ENCODE data around the gene ZNF213.
A peak's percentile ranks its signal among the peaks of the same experiment; 100 is the strongest.

Gene ZNF213

DNA sequence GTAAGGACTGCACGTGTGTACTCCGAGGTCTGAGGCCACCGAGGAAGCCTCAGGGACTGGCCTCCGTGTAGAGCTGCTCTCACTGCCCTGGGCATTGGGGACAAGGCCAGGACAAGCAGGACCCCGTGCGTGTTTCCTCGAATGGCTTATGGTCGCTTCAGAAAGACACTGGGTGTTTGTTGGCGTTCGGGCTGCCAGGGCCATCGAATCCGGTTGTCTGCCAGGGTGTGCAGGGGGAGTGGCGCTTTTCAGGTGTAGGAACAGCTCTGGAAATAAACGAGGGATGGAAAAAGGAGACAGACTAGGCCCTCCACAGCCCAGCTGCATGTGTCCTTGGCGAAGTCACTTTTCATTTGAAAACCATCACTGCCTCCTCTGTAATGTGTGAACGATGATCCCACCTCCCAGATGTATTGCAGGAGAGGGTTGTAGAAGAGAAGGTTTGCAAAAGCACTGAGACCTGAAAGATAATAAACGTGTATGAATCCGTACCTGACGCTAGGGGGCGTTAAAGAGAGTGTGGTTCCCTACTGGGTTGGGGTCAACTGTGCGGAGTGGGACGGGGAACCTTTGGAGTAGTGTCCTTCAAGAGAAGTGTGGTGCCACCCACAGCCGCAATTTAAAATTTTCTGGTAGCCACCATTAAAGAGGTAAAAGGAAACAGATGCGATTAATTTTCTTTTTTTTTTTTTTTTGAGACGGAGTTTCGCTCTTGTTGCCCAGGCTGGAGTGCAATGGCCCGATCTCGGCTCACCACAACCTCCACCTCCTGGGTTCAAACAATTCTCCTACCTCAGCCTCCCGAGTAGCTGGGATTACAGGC, 33.6 kb upstream of the ZNF213 start:
- no peak for DNase-seq (ENCODE audit: low read depth)

GRCh38 chr16:3101841-3102470, 32.9 kb upstream of the ZNF213 start:
- DNase-seq (ENCODE audit: low read depth), result no peak

DNA sequence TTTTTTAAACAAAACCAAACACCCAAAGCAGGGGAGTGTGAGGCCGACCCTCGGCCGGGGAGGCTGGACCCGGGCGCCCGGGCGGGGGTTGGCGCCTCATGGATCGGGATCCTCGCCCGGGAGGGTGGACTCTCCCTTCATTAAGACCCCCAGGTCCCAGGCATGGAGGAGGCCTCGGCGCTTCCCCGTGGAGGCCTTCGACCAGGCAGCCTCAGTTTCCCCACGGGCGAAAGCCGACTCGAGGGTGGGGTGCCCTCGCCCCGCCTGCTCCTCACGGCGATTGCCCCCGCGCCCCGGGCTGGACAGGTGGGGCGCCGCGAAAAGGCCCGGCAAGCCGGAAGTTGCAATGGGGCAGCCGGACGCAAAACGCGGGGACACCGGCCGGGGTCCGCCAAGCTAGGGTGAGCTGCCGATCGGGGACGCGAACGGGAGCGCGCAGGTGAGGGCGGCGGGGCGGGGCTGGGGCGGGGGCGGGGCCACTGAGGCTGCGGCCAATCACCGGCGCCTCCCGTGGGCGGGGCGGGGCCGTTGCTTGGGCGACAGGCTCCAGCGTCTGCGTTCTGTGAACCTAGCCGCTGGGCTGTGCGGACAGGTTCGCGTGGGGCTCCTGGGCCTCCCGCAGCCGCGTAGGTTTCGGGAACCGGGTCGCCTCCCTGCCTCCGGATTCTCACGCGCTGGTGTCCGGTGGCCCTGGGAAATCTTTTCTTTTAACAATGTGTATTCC, 28.5 kb upstream of the ZNF213 start:
- peak; percentile 87 for DNase-seq (ENCODE audit: low read depth)

GRCh38 chr16:3112058-3112880, 22.6 kb upstream of the ZNF213 start, which contains the start of gene ZNF205:
ZNF205 (plus strand) TSS chr16:3112586; CDS start chr16:3113431, 845 bp downstream.
- DNase-seq (ENCODE audit: low read depth), result no peak

GRCh38 chr16:3112881-3113574, 21.8 kb upstream of the ZNF213 start:
- DNase-seq (ENCODE audit: low read depth), result no peak

DNA sequence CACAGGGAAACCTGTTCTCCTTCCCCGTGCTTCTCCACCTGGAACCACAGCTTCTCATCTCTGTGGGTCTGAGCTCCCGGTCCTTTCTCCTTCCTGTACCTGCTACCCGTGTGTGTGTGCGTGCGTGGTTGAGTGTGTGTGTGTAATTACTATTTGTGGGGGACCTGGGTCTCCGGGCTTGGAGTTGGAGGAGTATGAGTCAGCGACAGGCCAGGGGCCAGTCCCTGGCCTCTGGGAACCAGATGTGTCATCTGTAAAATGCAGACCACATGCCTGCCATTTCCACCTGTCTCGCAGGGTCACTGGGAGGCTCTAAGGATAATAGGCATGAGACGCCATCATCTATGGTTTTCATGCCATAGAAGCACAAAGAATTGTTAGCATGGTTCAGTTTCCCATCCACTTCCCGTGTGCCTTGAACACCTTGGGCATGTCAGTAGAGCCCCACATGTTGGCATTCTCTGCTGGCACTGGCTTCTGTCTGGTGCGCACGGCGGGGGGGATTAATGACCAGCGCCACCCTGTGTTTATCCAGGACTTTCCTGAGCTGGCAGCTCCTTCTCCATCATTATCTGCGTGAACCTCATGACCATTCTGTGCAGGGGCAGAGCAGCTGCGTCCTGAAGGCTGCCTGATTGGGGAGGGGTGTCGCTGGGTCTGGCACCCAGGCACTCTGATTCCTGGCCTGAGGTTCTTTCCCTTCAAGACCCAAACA, 20.9 kb upstream of the ZNF213 start:
- DNase-seq (ENCODE audit: low read depth), result no peak

GRCh38 chr16:3115003-3115402, 19.8 kb upstream of the ZNF213 start:
- DNase-seq (ENCODE audit: low read depth), result no peak

DNA sequence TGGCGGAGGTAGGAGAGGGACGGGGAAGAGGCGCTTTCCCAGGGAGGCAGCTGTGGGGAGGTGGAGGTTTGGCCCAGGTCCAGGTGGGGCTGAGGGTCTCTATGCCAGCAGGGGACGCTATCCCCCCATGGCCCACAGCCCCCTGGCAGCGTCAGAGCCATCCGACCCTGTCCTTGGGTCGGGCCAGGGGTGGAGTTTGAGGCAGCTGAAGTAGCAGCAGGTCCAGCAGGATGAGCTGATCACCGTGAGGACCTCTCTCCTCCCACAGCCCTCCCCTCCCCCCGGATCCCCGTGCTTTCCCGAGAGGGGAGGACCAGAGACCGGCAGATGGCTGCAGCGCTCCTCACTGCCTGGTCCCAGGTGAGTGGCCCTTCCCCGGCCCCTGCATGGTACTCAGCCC, 19.3 kb upstream of the ZNF213 start:
- DNase-seq (ENCODE audit: low read depth), result no peak

DNA sequence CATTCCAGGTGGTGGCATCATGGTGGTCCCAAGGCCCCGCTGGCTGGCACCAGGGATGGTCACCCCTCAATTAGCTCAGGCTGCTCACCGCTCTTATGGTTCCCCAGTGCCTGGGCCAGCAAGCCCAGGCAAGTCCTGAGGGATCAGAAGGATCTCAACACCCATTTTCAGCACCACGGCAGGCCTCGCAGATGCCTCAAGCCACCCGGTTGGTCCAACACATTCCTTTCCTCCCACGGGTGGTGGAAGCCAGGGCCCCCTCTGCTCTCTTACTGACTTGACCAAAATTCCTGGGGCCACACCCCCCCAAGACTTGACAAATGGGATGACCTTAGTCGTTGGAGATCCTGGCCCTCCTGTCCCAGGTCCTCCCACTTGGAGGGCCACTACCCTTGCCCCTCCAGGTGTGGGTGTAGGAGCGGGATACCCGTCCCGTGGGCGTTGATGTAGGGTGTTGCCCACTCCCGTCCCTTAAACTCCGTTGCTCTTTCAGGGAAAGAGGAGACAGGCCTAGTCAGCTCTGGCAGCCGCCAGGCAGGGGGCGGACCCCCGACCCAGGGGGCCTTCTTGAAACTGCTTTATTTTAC, 16.5 kb upstream of the ZNF213 start:
- no peak for DNase-seq (ENCODE audit: low read depth)

DNA sequence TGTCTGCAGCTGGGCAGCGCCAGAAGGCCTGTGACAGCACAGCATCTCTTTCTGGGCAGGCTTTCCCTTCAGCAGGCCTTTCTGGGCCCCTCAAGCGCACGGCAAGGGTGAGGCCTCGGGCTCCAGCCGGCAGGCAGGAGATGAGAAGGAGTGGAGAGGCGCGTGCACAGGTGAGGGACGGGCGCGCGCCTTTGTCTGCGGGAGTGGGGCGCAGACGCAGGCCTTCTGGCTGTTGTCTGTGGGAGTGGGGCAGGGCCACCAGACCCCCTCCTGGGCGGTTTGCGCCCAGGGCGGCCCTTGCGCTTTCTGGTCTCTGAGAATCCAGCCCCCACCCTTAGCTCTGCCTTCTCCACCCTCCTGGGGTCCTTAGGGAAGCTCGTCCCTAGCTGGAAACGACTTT, 16.0 kb upstream of the ZNF213 start:
- no peak for DNase-seq (ENCODE audit: low read depth)

- no peak for DNase-seq (ENCODE audit: low read depth)
Measured at GRCh38 chr16:3119286-3119685, 15.5 kb upstream of the ZNF213 start.

DNA sequence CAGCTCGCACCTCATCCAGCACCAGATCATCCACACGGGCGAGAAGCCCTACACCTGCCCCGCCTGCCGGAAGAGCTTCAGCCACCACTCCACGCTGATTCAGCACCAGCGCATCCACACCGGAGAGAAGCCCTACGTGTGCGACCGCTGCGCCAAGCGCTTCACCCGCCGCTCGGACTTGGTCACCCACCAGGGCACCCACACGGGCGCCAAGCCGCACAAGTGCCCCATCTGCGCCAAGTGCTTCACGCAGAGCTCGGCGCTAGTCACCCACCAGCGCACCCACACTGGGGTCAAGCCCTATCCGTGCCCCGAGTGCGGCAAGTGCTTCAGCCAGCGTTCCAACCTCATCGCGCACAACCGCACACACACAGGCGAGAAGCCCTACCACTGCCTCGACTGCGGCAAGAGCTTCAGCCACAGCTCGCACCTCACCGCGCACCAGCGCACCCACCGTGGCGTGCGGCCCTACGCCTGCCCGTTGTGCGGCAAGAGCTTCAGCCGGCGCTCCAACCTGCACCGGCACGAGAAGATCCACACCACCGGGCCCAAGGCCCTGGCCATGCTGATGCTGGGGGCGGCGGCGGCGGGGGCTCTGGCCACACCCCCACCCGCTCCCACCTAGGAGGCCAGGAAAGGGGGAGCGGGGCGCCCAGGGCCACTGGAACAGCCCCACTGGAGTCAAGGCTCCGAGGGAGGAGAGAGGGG, 15.0 kb upstream of the ZNF213 start:
- DNase-seq (ENCODE audit: low read depth), result no peak

DNA sequence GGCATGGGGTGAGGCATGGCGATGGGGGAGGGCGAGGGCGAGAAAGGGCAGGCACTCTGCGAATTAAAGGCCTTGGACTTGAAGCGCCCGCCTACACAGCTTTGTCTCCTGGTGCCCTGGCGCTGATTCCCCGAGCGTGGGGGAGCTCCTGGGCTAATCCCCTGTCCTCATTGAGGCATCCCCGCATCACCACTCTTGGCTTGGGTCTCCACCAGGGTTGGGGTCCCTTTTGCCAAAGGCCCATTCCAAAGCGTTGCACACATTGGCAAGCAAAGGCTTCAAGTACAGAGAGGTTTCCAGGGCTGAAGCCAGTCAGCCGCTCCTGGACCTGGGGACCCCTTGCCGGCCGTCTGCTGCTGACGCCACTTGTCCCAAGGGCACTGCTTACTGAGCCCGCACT, 14.4 kb upstream of the ZNF213 start:
- DNase-seq (ENCODE audit: low read depth), result no peak

DNA sequence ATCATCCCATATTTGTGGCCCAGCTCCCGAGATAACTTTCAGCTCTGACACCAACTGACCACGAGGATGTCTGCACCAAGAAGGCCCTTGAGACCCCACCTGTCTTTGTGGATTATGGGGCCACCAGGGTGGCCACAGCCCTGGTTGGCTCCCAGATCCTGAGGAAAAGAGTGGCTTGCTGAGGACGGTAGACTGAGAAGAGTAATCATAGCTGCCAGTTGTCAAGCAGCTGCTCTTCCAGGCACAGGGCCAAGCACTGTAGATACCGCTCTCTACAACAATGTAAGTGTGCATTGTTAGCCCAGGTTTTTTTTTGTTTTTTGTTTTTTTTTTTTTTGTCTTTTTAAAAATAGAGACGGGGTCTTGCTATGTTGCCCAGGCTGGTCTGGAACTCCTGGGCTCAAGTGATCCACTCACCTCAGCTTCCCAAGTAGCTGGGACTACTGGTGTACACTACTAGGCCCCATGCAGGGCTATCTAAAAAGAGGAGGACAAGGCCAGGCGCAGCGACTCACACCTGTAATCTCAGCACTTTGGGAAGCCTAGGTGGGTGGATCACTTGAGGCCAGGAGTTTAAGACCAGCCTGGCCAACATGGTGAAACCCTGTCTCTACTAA, 12.9 kb upstream of the ZNF213 start:
- DNase-seq (ENCODE audit: low read depth), result no peak

GRCh38 chr16:3122926-3123570, 11.8 kb upstream of the ZNF213 start:
- no peak for DNase-seq (ENCODE audit: low read depth)

DNA sequence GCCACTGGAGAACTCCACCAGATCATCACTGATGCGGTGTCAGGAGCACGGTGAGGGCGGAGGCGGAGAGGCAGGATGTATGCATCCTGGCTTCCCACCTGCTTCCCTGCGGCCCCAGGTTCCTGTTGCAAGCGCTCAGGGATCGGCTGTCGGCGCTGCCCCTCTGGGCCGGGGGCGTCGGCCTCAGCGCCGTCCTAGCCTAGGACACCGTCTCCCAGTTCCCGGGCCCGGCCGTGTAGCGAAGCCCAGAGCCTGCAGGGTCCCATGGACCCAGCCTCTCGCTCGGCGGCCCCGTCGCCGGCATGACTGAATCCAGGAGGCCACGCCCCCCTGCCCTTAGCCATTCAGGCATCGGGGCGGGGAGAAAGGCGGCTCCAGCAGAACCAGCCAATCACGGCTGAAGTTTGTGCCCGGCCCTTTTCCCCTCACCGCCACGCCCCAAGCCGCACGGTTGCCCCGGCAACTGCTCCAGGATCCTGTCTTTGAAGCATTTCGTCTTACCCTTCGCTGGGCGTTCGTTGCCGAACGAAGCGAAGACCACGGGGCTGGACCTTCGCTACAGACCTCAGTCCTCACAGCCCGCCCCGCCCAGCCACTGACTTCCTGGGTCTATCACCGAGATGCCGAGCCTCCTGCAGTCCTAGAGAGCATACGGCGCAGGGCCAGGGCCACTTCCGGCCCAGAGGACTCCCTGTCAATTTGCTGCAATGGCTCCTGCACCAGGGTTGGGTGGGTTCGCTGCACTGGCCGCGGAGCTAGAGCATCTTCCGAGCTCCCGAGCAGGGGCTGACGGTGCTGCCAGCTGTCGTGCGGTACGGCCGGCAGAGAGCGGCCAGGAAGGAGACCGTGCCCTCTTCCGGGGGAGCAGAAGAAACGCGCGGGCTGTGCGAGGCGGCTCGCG, 10.6 kb upstream of the ZNF213 start:
- peak; percentile 93 for DNase-seq (ENCODE audit: low read depth)

GRCh38 chr16:3127745-3128144, 7.1 kb upstream of the ZNF213 start:
- DNase-seq (ENCODE audit: low read depth), result no peak
